SK-N-SH (cell line): ENCODE measurements around the gene ARMC9. TPM values are rescaled to one million over a fixed set of nuclear protein-coding genes. Genes with fewer than 3 reads are reported as not detected.

Experiments used
- CTCF ChIA-PET: fragments of 300-600, 350-600 bp; formaldehyde crosslinking; extraction: SDS; loops from one replicate; lab custom pipeline; 2021; lab: Yijun Ruan, JAX
- POLR2A ChIA-PET: fragments of 350-600 bp; sonication (Branson Sonifier 250); formaldehyde crosslinking; extraction: SDS; loops from one replicate; lab custom pipeline; 2020; ENCODE audit warnings: antibody characterized with exemption, inconsistent platforms; lab: Yijun Ruan, JAX
- DNase-seq: peaks from one replicate; pipeline ENCODE4 v3.0.0; 2012
- H2AFZ ChIP-seq: fragments of 200-600 bp; sonication (generic); 2 replicates; pipeline ENCODE4 v1.8.1; 2016; ENCODE audit warnings: antibody characterized with exemption, mild to moderate bottlenecking, low read depth
- H3F3A ChIP-seq: fragments of 200-600 bp; sonication (generic); replicated peaks from 2 replicates; pipeline ENCODE3; 2016; ENCODE audit warnings: antibody characterized with exemption, mild to moderate bottlenecking; ENCODE audit not compliant: insufficient read depth
- H3K27ac ChIP-seq, 2 experiments: fragments of 200-500 bp in 1 of 2; fragments of 200-600 bp in 1 of 2; sonication (Bioruptor generic) in 1 of 2; sonication (generic), shearing (Covaris generic) in 1 of 2; 2 replicates each; pipeline versions ENCODE4 v1.5.1 to v1.6.1; 2014 to 2016; ENCODE audit warnings: low read depth in 2 of 2, inconsistent platforms in 1 of 2, low read length in 1 of 2, mild to moderate bottlenecking in 1 of 2, mixed read lengths in 1 of 2
- H3K27me3 ChIP-seq: fragments of 200-600 bp; sonication (generic), shearing (Covaris generic); 2 replicates; pipeline ENCODE4 v1.6.1; 2016; ENCODE audit warnings: mixed run types; ENCODE audit not compliant: insufficient read depth
- H3K36me3 ChIP-seq, 2 experiments: fragments of 200-500 bp in 1 of 2; fragments of 200-600 bp in 1 of 2; sonication (Bioruptor generic) in 1 of 2; sonication (generic) in 1 of 2; replicated peaks in 1 of 2; 2 replicates each; pipeline versions ENCODE3 to v1.5.1; 2014 to 2016; ENCODE audit warnings: low read length in 1 of 2, mild to moderate bottlenecking in 1 of 2; ENCODE audit not compliant: insufficient read depth in 2 of 2, control insufficient read depth in 1 of 2
- H3K4me1 ChIP-seq, 2 experiments: fragments of 200-500 bp in 1 of 2; fragments of 200-600 bp in 1 of 2; sonication (Bioruptor generic) in 1 of 2; sonication (generic), shearing (Covaris generic) in 1 of 2; 2 replicates each; pipeline versions ENCODE4 v1.5.1 to v1.6.1; 2014 to 2016; ENCODE audit warnings: low read depth in 1 of 2, low read length in 1 of 2, mixed run types in 1 of 2; ENCODE audit not compliant: insufficient read depth in 2 of 2, control insufficient read depth in 1 of 2
- H3K4me2 ChIP-seq: fragments of 200-600 bp; sonication (generic), shearing (Covaris generic); 2 replicates; pipeline ENCODE4 v1.6.1; 2017; ENCODE audit warnings: mixed run types
- H3K4me3 ChIP-seq, 2 experiments: fragments of 200-500 bp in 1 of 2; fragments of 200-600 bp in 1 of 2; sonication (Bioruptor generic) in 1 of 2; sonication (generic), shearing (Covaris generic) in 1 of 2; 2 replicates each; pipeline versions ENCODE4 v1.5.1 to v1.8.1; 2014 to 2016; ENCODE audit warnings: low read depth in 2 of 2, inconsistent platforms in 1 of 2, low read length in 1 of 2, mild to moderate bottlenecking in 1 of 2, mixed read lengths in 1 of 2, moderate library complexity in 1 of 2
- H3K79me2 ChIP-seq: fragments of 200-600 bp; sonication (generic); 2 replicates; pipeline ENCODE4 v1.8.1; 2017; ENCODE audit warnings: mild to moderate bottlenecking; ENCODE audit not compliant: insufficient read depth
- H3K9ac ChIP-seq: fragments of 200-600 bp; sonication (generic); 2 replicates; pipeline ENCODE4 v1.6.1; 2017; ENCODE audit warnings: mixed run types
- H3K9me2 ChIP-seq: fragments of 200-600 bp; sonication (generic); 2 replicates; pipeline ENCODE4 v1.6.1; 2017; ENCODE audit warnings: mixed run types
- H3K9me3 ChIP-seq: fragments of 200-600 bp; sonication (generic); 2 replicates; pipeline ENCODE4 v1.6.1; 2017; ENCODE audit warnings: mixed run types, mild to moderate bottlenecking, moderate library complexity
- H4K20me1 ChIP-seq: fragments of 200-600 bp; sonication (generic); 2 replicates; pipeline ENCODE4 v1.6.1; 2017; ENCODE audit warnings: mild to moderate bottlenecking, mixed run types; ENCODE audit not compliant: insufficient read depth
- CHD2 ChIP-seq: fragments of 150-350 bp; IDR thresholded peaks from 2 replicates; pipeline ENCODE4 v1.6.1; 2018; ENCODE audit warnings: low read length; ENCODE audit not compliant: partially characterized antibody
- CTCF ChIP-seq: fragments of 200-600 bp; sonication (generic); IDR thresholded peaks from 2 replicates; pipeline ENCODE4 v1.6.1; 2017; ENCODE audit warnings: antibody characterized with exemption, mild to moderate bottlenecking, moderate library complexity
- ELF1 ChIP-seq: IDR thresholded peaks from 2 replicates; pipeline ENCODE4 v1.4.0; 2012
- FOSL2 ChIP-seq: IDR thresholded peaks from 2 replicates; pipeline ENCODE4 v1.4.0; 2012; ENCODE audit warnings: low read depth, mild to moderate bottlenecking, moderate library complexity, borderline replicate concordance
- FOXJ3 ChIP-seq: sonication (generic); formaldehyde crosslinking; IDR thresholded peaks from 2 replicates; pipeline ENCODE4 v1.5.1; 2020; ENCODE audit warnings: mild to moderate bottlenecking, missing genetic modification reagents
- FOXM1 ChIP-seq: IDR thresholded peaks from 2 replicates; pipeline ENCODE4 v1.4.0; 2012; ENCODE audit warnings: low read depth, mild to moderate bottlenecking
- JUND ChIP-seq: IDR thresholded peaks from 2 replicates; pipeline ENCODE4 v1.4.0; 2012
- MXI1 ChIP-seq: IDR thresholded peaks from 2 replicates; pipeline ENCODE4 v1.6.1; 2012; ENCODE audit warnings: mild to moderate bottlenecking, low read depth, low read length, improper control_type of control experiment
- NRF1 ChIP-seq: IDR thresholded peaks from 2 replicates; pipeline ENCODE4 v1.6.1; 2012; ENCODE audit warnings: low read depth, mild to moderate bottlenecking, low read length
- PBX3 ChIP-seq: IDR thresholded peaks from 2 replicates; pipeline ENCODE4; 2012
- POLR2AphosphoS5 ChIP-seq: IDR thresholded peaks from 2 replicates; pipeline ENCODE4 v1.6.1; 2012; ENCODE audit warnings: low read depth, low read length
- RAD21 ChIP-seq: IDR thresholded peaks from 2 replicates; pipeline ENCODE4 v1.6.1; 2012; ENCODE audit warnings: mild to moderate bottlenecking, low read length
- RCOR1 ChIP-seq: fragments of 150-350 bp; IDR thresholded peaks from 2 replicates; pipeline ENCODE4 v1.6.1; 2017; ENCODE audit warnings: antibody characterized with exemption, low read length
- RXRA ChIP-seq: IDR thresholded peaks from 2 replicates; pipeline ENCODE4 v1.4.0; 2012; ENCODE audit warnings: low read depth, mild to moderate bottlenecking, borderline replicate concordance
- SIN3A ChIP-seq: IDR thresholded peaks from 2 replicates; pipeline ENCODE4 v1.6.1; 2012; ENCODE audit warnings: low read depth, mild to moderate bottlenecking, low read length, moderate library complexity, borderline replicate concordance
- SMC3 ChIP-seq: IDR thresholded peaks from 2 replicates; pipeline ENCODE4 v1.6.1; 2012; ENCODE audit warnings: low read depth, low read length, improper control_type of control experiment
- TCF12 ChIP-seq: IDR thresholded peaks from 2 replicates; pipeline ENCODE4 v1.4.0; 2012
- USF1 ChIP-seq: IDR thresholded peaks from 2 replicates; pipeline ENCODE4 v1.4.0; 2012; ENCODE audit warnings: low read depth, borderline replicate concordance
- USF2 ChIP-seq: fragments of 150-350 bp; IDR thresholded peaks from 2 replicates; pipeline ENCODE4 v1.6.1; 2017; ENCODE audit warnings: antibody characterized with exemption, low read length, low read depth, borderline replicate concordance
- YY1 ChIP-seq: IDR thresholded peaks from 2 replicates; pipeline ENCODE4 v1.4.0; 2012; ENCODE audit warnings: low read depth, mild to moderate bottlenecking
- ZBTB33 ChIP-seq: IDR thresholded peaks from 2 replicates; pipeline ENCODE4 v1.4.0; 2012; ENCODE audit warnings: low read depth, borderline replicate concordance
- WGBS: methylation state at CpG from one replicate; pipeline ENCODE4 v1.1.6; 2017; ENCODE audit warnings: low lambda C conversion rate; 5-methylcytosine and 5-hydroxymethylcytosine counted together
- polyA plus RNA-seq, 3 experiments: library from polyadenylated mRNA; depleted of rRNA; stranded (reverse); fragments of >200 nt; gene quantifications; 2 replicates each; pipeline ENCODE4 v1.2.3, GENCODE V29; 2012

Gene ARMC9
- polyA plus RNA-seq, 1 of the 3 experiments (the other 2 are of a cell fraction) = 25.3 TPM

- TF ChIP-seq ZBTB33 (no peak), FOXJ3 (CRISPR knock-in tag) (no peak), NRF1 (no peak)
These were observed 182.8 kb downstream of the ARMC9 start (continued) for GRCh38 chr2:231380991-231381847.

GRCh38 chr2:231382116-231382515 lies 183.7 kb downstream of the ARMC9 start:
- H3K4me3 ChIP-seq = no peak overlapping the region
- POLR2A ChIA-PET = no interaction called here

More at GRCh38 chr2:231382116-231382515, 183.7 kb downstream of the ARMC9 start:
- WGBS = 78% methylated on average over 6 of the region's 8 CpGs
- Histone ChIP-seq H2AFZ (no peak overlapping the region), H4K20me1 (no peaks in the 10 kb centered on the region), H3K9me3 (peaks cover 7% of the 10 kb centered on the region; the same call in 1 of the 2 replicates), H3K4me2 (no peak overlapping the region), H3K4me1 (no peaks in the 10 kb centered on the region; a peak in 1 of 4 replicates), H3K9ac (no peak overlapping the region), H3F3A (no peaks in the 10 kb centered on the region), H3K9me2 (no peaks in the 10 kb centered on the region), H3K79me2 (no peaks in the 10 kb centered on the region), H3K27me3 (no peaks in the 10 kb centered on the region), H3K36me3 (no peaks in the 10 kb centered on the region), H3K27ac (no peak overlapping the region)
- TF ChIP-seq PBX3 (no peak), SMC3 (no peak), POLR2AphosphoS5 (no peak), RXRA (no peak), ELF1 (no peak), SIN3A (no peak), YY1 (no peak), FOXM1 (no peak), USF2 (no peak), RCOR1 (no peak), MXI1 (no peak), FOXJ3 (CRISPR knock-in tag) (no peak), CTCF (no peak), USF1 (no peak), TCF12 (no peak), JUND (no peak), RAD21 (no peak), FOSL2 (no peak), CHD2 (no peak), NRF1 (no peak)
- DNase-seq = no peak
- CTCF ChIA-PET = no interaction called here
